D341Med (cell line): ENCODE data around the gene TNKS2.
"Not testable (repeated sequence)": the region's sequence is repeated elsewhere in the genome, so short reads cannot be mapped to it uniquely, and the experiment has no call there.

Experiments used
- DNase-seq: peaks from one replicate; pipeline ENCODE4 v3.0.0; 2012; ENCODE audit warnings: low spot score

Gene TNKS2

DNA sequence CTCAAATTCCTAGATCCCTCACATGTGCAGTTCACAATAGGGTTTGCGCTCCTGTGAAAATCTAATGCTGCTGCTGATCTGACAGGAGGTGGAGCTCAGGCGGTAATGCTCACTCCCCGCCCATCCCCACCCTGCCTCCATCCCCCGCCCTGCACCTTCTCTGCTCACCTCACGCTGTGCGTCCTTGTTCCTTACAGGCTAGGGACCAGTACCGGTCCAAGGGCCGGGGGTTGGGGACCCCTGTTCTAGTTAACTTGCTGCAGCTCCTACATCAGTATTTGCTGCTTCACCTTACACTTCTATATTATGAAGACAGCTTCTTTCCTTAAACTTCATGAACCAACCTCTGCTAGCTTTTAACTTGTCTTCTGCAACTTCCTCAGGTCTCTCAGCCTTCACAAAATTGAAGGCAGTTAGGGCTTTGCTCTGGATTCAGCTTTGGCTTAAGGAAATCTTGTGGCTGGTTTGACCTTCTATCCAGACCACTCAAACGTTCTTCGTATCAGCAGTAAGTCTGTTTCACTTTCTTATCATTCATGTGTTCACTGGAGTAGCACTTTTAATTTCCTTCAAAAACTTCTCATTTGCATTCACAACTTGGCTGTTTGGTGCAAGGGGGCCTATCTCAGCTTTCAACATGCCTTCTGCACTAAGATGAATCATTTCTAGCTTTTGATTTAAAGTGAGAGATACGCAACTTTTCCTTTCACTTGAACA is 1.7 kb upstream of the TNKS2 start:
- DNase-seq = no peak

DNA sequence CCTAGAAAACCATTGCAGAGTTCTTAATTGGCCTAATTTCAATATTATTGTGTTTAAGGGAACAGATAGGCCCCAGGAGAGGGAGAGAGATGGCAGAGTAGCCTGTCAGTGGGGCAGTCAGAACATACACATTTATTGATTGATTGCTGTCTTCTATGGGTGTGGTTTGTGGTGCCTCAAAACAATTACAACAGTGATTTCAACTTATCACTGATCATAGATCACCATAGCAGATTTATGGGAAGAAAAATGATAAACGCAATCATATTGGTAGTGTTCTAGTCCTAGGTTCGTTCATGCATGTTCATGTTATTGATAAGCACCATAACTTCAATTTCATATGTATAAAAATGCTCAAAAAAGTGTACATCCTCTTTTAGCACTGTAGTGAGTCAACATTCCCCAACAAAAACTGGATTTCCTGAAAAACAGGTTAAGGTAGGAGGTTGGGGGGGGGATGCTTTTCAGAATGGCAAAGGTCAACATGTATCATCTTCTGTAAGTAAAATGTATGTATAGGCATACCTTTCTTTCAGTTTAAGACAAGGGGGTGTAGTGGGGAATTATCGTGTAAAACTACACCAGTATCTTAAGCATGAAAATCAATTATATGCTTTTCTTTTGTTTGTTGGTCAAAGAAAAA is 1.1 kb upstream of the TNKS2 start:
- DNase-seq = no peak

DNA sequence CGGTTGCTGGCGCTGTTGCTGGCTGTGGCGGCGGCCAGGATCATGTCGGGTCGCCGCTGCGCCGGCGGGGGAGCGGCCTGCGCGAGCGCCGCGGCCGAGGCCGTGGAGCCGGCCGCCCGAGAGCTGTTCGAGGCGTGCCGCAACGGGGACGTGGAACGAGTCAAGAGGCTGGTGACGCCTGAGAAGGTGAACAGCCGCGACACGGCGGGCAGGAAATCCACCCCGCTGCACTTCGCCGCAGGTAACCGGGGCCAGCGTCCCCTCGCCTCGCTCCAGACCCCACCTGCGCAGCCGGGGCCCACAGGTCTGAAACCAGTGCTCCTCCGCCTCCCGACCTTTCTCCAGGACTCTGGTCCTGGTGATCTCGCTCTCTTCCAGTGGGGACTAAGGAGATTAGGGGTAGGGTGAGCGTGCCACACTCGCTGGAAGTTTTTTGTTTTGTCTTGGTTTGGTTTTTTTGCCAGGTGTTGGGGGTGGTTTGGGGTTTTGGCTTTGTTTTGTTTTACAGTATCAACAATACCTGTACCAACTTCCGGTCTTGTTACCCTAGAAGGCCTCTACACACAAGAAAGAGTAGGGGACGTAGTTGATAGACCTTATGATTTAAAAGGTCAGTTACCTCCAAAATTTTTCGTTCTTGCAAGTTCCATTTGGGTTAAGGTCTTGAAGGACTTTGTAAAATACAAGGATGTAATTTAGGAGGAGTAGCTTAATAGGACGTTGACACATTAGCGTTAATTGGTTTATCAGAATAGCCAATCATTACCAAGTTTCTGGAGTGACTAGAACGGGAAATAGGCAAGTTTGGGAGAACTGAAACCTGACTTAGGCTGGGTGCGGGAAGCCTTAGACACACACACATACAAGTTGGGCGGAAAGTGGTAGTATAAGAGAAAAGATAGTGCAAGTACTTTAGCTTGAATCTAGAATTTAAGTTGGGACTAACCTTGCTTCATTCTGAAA is 704 bp downstream of the TNKS2 start:
- DNase-seq = peak; percentile 21

DNA sequence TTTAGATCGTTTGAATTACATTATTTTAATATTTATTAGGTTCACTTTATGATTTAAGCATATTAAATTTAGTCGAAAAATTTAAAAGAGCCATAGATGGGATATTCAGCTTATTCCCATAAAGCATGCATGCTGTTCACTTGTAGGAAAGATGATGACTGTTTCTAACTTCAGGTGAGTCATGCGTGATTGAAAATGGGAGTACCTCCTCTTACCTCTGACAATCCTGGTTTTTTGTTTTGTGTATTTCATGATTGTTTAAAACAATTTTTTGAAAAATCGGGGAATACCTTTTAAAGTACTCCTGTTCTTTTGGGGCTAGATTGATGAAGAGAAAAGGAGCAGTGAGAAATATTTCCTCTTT is 1.4 kb downstream of the TNKS2 start:
- no peak for DNase-seq

DNA sequence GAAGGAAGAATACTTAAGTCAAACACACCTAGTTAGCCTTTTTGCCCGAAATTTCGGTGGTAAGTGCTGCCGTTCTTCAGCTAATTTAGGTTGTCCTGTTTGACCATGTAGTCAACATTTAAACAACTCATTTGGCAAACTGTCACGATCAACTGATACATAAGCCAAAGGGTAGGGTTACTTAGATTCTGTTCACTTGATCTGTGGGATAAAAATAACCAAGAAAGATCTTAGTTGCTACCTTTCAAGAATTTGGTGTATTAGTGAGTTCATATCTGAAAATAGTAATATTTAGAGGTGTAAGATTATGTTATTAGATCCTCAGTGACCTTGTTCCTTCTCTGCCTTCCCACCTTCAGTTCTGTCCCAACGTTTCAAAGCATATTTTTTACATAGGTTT is 2.0 kb downstream of the TNKS2 start:
- no peak for DNase-seq

DNA sequence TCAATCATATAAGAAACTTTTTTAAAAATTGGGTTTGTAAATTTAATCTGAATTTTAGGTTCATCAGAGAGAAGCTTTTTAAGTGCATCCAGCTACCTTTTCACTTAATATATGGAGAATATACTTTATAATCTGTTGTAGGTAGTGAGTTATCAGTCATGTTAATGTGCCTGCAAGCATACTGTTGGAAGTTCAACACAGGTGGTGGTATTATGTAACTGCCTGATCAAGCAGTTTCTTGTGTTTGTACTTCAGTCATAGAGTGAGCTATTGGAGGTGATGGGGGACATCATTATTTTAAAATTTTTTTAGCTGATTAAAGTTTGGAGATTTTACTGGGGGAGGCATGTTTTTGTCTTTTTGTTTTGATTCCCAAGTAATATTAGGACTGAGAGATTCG is 2.5 kb downstream of the TNKS2 start:
- DNase-seq = no peak

GRCh38 chr10:91803386-91804125 is 5.3 kb downstream of the TNKS2 start:
- DNase-seq = no peak

GRCh38 chr10:91804126-91804510 is 5.9 kb downstream of the TNKS2 start:
- no peak for DNase-seq

- no peak for DNase-seq
Measured at GRCh38 chr10:91805110-91805838, 7.0 kb downstream of the TNKS2 start.

- DNase-seq = not testable (repeated sequence)
Measured at GRCh38 chr10:91807264-91807663, 9.0 kb downstream of the TNKS2 start.

DNA sequence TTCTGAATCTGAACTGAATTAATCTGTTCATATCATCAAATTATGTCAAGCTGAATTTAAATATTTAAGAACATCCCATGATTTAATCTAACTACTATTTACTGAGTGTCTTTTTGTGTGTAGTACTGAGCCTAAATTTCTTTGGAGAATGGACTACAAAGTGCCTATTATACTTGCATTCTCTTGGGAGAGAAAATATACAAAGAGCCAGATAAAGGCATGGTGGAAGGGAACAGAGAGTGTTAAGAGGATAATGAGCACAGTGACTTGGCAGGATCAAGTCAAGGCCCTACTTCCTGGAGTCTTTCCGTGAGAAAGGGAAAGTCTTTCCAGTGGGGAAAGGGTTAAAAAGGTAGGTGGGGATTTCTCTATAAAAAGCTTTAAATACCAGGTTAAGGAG is 15.0 kb downstream of the TNKS2 start:
- DNase-seq = no peak

DNA sequence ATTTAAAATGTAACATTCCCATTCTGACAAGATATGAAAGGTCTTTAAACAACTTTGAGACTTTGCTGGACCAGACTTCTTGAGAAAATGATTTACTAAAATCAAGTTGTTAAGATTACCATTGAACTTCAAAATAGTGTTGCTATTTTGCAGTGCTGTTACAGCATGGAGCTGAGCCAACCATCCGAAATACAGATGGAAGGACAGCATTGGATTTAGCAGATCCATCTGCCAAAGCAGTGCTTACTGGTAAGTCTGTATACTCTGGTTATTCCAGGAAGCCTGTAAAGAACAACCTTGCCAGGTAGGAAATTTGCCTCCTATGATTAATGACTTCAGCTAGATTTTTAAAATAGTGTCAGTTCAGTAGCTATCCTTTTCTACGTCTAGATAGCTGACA is 18.8 kb downstream of the TNKS2 start:
- no peak for DNase-seq

GRCh38 chr10:91820144-91820543 is 21.9 kb downstream of the TNKS2 start:
- DNase-seq = no peak

DNA sequence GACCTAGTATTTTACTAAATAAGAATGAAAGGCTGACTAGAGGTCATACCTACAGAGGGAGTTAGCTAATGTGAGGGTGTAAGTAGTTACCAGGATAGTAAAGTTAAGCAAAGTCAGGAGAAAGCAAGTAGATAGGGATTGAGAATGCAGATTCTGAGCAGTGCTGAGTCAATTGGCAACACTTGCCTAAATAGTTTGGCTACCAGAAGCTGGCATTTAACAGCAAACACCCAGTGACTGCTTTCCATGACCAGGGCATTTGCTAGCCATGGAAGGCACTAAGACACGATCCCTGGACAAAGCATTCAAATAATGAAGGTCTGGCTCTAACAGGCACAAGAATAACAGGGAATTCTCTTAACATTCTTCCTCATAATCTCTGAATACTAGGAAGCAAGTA is 25.9 kb downstream of the TNKS2 start:
- DNase-seq = no peak

DNA sequence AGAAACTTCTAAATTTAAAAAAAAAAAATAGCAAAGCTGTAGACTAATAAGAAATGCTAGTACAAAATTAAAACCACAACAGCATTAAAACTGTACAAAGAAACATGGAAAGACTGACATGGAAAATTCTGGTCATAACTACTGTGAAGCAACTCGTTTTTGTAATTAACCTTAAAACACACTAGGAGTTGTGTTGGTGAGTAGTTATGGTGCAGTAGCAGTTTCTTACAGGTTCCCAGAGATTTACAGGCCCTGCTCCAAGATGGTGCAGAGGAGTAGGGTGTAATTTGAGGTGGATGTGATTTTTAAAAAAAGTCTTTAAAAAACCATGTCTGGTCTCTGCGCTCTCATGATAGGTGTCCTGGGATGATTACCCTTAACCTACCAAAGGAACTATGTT is 31.0 kb downstream of the TNKS2 start:
- DNase-seq = no peak

DNA sequence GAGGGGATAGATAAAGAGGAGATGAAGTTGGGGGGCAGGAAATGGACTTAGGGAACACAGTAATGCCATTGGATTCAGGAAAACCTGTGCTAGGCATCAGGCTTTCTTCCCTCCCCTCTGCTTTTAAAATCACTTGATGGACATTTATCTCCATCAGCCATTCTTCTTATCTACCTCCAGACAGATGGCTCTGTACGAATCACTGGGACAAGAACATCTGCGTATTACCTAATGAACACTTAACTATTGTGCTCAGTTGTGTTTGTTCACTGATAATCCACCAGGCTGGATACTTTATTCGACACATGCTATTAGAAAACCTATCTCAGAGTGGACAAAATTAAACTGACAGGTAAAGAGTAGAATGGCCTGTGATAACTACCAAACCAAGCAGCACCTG is 40.0 kb downstream of the TNKS2 start:
- DNase-seq = peak; percentile 21

DNA sequence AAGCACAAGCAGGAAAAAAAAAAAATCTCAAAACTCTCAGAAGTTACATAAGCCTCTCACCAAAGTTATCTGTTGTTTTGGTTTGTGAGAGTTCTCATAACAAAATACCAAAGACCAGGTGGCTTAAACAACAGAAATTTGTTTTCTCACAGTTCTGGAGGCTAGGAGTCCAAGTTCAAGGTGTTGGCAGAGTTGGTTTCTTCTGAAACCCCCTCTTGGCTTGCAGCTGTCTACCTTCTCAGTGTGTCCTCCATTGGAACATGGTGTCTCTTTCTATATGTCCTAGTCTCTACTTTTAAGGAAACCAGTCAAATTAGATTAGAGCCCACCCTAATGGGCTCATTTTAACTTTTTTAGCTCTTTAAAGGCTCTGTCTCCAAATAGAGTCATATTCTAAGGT is 44.9 kb downstream of the TNKS2 start:
- DNase-seq = no peak

DNA sequence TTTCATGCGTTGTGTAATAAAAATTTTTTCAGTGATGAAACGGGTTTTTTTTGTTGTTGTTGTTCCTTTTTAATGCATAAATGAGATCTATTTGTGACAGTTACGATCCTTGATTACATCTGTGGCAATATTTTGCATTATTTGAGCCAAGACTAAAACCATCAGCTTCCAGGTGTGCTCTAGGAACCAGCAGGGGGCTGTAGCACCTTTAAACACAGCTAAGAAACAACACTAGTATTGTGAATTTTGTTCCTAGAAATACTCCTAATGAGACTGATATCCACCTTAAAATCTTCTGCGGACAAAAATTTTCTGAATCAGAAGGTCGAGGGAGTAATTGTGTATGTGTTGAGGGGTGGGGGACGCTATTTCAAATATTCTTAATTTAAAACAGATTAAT is 58.4 kb downstream of the TNKS2 start:
- peak; percentile 25 for DNase-seq

DNA sequence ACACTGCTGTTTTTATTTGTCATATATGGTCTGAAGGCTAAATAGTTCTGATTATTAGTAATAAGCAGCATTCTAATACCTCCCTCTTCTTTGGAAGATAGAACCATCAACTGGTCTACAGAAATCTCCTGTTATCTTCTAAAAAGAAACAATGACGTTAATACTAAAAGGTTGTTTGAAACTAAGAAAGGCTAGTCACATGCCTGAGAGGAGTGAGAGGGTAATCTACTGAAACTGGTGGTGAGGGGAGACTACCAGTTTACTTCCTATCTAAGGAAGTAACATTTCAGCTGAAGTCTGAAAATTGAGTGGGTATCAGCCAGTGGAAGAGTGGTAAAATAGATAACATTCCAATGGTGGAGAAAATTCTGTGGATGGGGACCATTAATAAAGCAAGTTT is 62.7 kb downstream of the TNKS2 start:
- no peak for DNase-seq

DNA sequence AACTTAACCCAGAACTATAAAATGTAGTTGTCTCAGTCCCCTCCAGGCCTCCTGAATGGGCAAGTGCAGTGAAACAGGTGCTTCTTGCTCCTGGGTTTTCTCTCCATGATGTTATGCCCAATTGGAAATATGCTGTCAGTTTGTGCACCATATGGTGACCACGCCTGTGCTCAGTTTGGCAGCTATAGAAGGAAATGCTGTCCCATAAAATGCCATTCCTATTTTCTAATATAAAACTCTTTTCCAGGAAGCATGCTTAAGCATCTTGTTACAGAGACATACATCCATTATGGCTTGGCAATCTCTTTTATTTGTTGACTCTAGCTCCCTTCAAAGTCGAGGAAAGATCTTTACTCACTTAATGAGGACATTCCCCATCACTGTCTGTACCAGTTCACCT is 65.9 kb downstream of the TNKS2 start:
- DNase-seq = no peak

- no peak for DNase-seq
Measured at GRCh38 chr10:91864744-91865143, 66.5 kb downstream of the TNKS2 start.
